Measurements from ENCODE around the gene SGSH.

DNA sequence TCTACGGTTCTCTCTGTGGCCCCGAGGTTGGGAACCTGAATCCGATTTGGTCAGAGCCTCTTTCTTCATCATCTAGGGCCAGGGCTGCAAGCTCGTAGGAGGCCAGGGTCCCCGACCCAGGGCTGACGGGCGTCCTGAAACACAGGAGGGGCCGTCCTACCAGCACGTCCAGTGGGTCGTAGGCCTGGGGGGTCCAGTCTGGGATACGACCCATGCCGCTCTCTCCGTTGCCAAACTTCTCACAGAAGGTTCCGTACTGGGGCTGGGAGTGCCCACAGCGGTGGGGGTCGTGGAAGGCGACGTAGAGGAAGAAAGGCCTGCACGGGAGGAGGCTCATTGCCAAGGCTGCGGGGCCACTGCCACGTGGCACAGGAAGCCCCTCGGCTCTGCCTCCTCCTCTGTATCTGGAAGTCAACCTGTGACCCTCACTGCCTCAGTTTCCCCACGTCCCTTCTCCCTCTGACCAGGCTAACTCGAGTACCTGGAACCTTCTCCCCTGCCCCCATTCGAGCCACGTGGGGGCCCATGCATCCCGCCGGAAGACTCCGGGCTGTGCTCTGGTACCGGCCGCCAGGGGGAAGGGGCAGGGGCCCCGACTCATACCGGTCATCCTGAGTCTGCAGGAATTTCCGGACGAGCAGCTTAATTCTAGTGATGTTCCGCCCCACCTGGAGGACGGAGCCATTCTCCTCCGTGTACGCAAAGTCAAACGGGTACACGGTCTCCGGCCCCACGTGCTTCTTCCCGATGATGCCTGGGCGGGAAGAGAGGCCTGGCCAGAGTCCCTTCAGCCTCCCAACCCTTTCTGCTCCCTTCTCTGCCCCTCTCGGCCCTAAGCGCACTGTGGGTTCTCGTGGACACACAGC is 5.9 kb downstream of the SGSH start:
- TF ChIP-seq PATZ1 (CRISPR knock-in tag; IDR thresholded peaks at IDR 0.05; ENCODE audit: borderline replicate concordance) (no peak), OSR1 (CRISPR knock-in tag; IDR thresholded peaks at IDR 0.05) (no peak), CSDC2 (CRISPR knock-in tag; IDR thresholded peaks at IDR 0.05) (no peak), ZFP30 (CRISPR knock-in tag; IDR thresholded peaks at IDR 0.05) (no peak), ZFP3 (CRISPR knock-in tag; IDR thresholded peaks at IDR 0.05) (no peak), TOX (CRISPR knock-in tag; IDR thresholded peaks at IDR 0.05; ENCODE audit: borderline replicate concordance) (no peak), BACH2 (CRISPR knock-in tag; IDR thresholded peaks at IDR 0.05; ENCODE audit: borderline replicate concordance) (no peak), ZNF8 (CRISPR knock-in tag; IDR thresholded peaks at IDR 0.05) (no peak), TCF4 (CRISPR knock-in tag; IDR thresholded peaks at IDR 0.05; ENCODE audit: borderline replicate concordance) (no peak)
- TF ChIP-seq, protein P1, sequence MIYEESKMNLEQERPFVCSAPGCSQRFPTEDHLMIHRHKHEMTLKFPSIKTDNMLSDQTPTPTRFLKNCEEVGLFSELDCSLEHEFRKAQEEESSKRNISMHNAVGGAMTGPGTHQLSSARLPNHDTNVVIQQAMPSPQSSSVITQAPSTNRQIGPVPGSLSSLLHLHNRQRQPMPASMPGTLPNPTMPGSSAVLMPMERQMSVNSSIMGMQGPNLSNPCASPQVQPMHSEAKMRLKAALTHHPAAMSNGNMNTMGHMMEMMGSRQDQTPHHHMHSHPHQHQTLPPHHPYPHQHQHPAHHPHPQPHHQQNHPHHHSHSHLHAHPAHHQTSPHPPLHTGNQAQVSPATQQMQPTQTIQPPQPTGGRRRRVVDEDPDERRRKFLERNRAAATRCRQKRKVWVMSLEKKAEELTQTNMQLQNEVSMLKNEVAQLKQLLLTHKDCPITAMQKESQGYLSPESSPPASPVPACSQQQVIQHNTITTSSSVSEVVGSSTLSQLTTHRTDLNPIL (CRISPR knock-in tag; IDR thresholded peaks at IDR 0.05; ENCODE audit: low read depth): no peak

All from SK-N-SH treated with all-trans-retinoic acid at 6 μM for 48 hours (cell line).